Colonic mucosa (tissue), 4 donors: ENCODE data around the gene OR11A1. TPM values are rescaled to one million over a fixed set of nuclear protein-coding genes. Genes with fewer than 3 reads are reported as not detected.

Experiments
- DNase-seq: peaks from one replicate; pipeline ENCODE4 v3.0.0-alpha.2; 2020
- H3K27ac ChIP-seq: fragments of 200-600 bp; one replicate; pipeline ENCODE4 v1.8.0; 2021
- H3K27me3 ChIP-seq: fragments of 200-600 bp; one replicate; pipeline ENCODE4 v1.8.0; 2021
- H3K36me3 ChIP-seq: fragments of 200-600 bp; one replicate; pipeline ENCODE4 v1.8.0; 2021
- H3K4me1 ChIP-seq: fragments of 200-600 bp; one replicate; pipeline ENCODE4 v1.8.0; 2021; ENCODE audit warnings: mild to moderate bottlenecking
- H3K4me3 ChIP-seq: fragments of 200-600 bp; one replicate; pipeline ENCODE4 v1.8.0; 2021
- H3K9ac ChIP-seq, 2 donors: one replicate each; pipeline ENCODE4 v1.7.0; 2013; ENCODE audit warnings: control low read depth in 2 of 2, low read depth in 2 of 2, low read length in 2 of 2
- H3K9me3 ChIP-seq: fragments of 200-600 bp; one replicate; pipeline ENCODE4 v1.8.0; 2021
- intact Hi-C: fragments of 100-400 bp; cut with DNase I; formaldehyde crosslinking; loops from one replicate; pipeline ENCODE4 v1.14.1; 2022
- total RNA-seq, 2 donors: library from RNA; stranded (reverse); fragmentation: NEBNext Ultra II Directional in 1 of 2; extraction: Animal tissue kit (Norgen Biotek cat#: 25700) in 1 of 2; gene quantifications; one replicate each; pipeline ENCODE4 v1.2.1, GENCODE V29; 2021
- TF ChIP-seq, protein P1 (sequence below): fragments of 200-600 bp; IDR thresholded peaks from one replicate; pipeline ENCODE4 v1.8.0; 2022; ENCODE audit warnings: antibody characterized with exemption, mild to moderate bottlenecking
- donor health status: healthy.
- donor health status: DM: no; HTN: no; CAD: no.
- donor health status: DM: no; HTN: no; CAD: no.

Gene OR11A1
- total RNA-seq, 2 donors from 2014 or later, result not detected

DNA sequence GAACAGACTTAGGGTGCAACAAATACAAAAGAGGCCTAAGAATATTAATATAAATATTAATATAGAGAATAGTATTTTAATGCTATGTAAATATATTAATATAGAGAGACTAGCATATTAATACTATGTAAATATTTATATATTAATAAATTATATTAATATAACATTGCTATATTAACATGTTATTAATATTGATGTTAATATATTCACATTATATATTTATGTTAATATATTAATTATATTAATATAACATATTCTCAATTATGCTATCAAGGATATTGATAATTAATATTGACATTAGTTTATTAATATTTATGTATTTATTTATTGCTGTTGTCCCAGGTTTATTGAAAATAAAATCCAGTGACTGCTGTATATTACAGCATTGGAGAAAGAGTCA, 32.0 kb upstream of the OR11A1 start:
- TF ChIP-seq, protein P1, sequence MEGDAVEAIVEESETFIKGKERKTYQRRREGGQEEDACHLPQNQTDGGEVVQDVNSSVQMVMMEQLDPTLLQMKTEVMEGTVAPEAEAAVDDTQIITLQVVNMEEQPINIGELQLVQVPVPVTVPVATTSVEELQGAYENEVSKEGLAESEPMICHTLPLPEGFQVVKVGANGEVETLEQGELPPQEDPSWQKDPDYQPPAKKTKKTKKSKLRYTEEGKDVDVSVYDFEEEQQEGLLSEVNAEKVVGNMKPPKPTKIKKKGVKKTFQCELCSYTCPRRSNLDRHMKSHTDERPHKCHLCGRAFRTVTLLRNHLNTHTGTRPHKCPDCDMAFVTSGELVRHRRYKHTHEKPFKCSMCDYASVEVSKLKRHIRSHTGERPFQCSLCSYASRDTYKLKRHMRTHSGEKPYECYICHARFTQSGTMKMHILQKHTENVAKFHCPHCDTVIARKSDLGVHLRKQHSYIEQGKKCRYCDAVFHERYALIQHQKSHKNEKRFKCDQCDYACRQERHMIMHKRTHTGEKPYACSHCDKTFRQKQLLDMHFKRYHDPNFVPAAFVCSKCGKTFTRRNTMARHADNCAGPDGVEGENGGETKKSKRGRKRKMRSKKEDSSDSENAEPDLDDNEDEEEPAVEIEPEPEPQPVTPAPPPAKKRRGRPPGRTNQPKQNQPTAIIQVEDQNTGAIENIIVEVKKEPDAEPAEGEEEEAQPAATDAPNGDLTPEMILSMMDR, result no peak
- no peaks in the 10 kb centered on the region for H3K27me3 ChIP-seq
- H3K9ac ChIP-seq, result no peak overlapping the region
- intact Hi-C loops, result no loop called here
- no peak overlapping the region for H3K27ac ChIP-seq
- no peak for DNase-seq
- no peak overlapping the region for H3K4me3 ChIP-seq
- H3K4me1 ChIP-seq, result no peaks in the 10 kb centered on the region
- H3K9me3 ChIP-seq, result no peaks in the 10 kb centered on the region
- H3K36me3 ChIP-seq, result no peaks in the 10 kb centered on the region

DNA sequence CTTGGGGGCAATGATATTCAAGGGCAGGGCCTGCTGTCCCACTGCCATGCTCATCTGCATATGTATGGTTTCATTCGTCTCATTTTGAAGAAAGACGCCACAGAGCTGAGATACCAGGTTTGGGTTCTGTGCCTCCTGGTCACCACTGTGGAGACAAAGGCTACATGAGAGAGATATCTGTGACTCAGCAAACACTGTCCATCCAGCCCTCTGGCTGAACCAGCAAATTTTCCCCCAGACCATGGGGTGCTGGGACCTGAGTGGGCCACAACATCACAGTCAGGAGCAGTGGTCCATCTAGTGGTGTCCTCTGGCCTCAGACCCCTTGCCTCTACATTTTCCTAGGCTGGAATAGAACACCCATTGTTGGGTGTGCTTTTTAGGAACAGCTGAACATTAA, 30.8 kb upstream of the OR11A1 start, which contains the start of gene MAS1L:
Gene MAS1L (minus strand): TSS at position 297 of the 400 bp plus-strand sequence. CDS start 54 bp downstream, at position 243.
- intact Hi-C loops, result no loop called here
- H3K27ac ChIP-seq, result no peak within 1 kb of the TSS
- no peaks in the 10 kb centered on the region for H3K9me3 ChIP-seq
- DNase-seq, result no peak
- H3K36me3 ChIP-seq, result no peaks in the 10 kb centered on the region
- no peaks in the 10 kb centered on the region for H3K4me1 ChIP-seq
- H3K9ac ChIP-seq, result no peak within 1 kb of the TSS
- H3K27me3 ChIP-seq, result no peaks in the 10 kb centered on the region
- TF ChIP-seq, protein P1, result no peak
- H3K4me3 ChIP-seq, result no peak within 1 kb of the TSS

DNA sequence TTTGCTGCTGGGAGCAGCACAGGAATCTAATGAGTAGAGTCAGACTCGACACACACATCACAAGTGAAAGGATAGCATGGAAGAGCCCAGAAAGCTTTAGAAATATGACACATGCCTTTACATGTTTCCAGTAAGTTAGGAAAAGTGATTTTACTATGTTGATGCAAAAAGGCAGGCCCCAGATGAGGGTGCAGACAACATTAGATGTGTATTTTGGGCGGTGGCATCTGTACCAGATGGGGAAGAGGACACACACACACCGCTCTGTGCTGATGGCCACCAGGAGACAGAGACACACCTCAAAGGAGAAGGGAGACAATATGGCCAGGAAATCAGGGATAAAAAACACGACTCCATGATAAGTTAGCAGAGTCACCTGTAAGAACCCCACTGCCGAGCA, 30.3 kb upstream of the OR11A1 start:
- TF ChIP-seq, protein P1, result no peak
- Histone ChIP-seq H3K9ac (no peak overlapping the region), H3K36me3 (no peaks in the 10 kb centered on the region), H3K27me3 (no peaks in the 10 kb centered on the region), H3K4me3 (no peak overlapping the region), H3K9me3 (no peaks in the 10 kb centered on the region), H3K4me1 (no peaks in the 10 kb centered on the region), H3K27ac (no peak overlapping the region)
- intact Hi-C loops, result no loop called here
- DNase-seq, result no peak

DNA sequence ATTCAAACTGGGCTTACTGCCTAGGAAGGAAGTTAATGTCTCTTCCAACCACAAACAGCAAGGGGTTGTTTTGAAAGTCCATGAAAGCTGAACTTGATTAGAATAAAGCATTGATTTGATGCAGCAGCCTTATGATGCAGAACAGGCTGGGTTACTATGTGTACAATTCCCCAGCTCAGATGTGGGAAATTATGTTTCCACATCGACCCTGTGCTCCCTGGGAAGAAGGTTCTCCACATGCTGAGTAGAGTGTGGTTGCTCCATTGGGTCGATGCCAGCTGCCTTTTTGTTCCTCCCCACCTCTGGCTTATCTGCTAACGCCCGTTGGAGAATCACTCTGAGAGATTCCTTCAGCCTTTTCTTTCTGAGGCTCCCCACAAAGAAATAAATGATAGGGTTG, 29.7 kb upstream of the OR11A1 start:
- TF ChIP-seq, protein P1, result no peak
- Histone ChIP-seq H3K27me3 (no peaks in the 10 kb centered on the region), H3K9me3 (no peaks in the 10 kb centered on the region), H3K27ac (no peak overlapping the region), H3K9ac (no peak overlapping the region), H3K4me3 (no peak overlapping the region), H3K36me3 (no peaks in the 10 kb centered on the region), H3K4me1 (no peaks in the 10 kb centered on the region)
- intact Hi-C loops, result no loop called here
- no peak for DNase-seq

DNA sequence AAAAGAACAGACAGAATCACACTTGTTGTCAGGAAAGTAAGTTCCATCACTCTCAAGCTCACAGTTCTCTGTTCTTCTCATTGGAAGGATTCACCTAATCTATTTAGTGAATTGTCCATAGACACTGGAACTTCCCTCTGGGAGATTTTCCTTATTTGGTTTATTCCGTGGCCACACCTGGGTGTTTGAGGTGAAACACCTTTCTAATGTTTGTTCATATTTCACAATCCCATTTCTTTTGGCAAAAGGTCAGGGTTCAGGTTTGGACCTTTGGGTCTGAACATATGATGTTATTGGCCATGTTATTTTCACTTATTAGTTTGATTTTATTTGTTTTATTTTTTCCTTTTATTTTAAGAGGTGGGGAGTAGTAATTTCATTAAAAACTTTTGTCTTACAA, 26.9 kb upstream of the OR11A1 start:
- no peaks in the 10 kb centered on the region for H3K9me3 ChIP-seq
- TF ChIP-seq, protein P1, result no peak
- H3K36me3 ChIP-seq, result no peaks in the 10 kb centered on the region
- intact Hi-C loops, result no loop called here
- no peak overlapping the region for H3K9ac ChIP-seq
- DNase-seq, result no peak
- no peak overlapping the region for H3K27ac ChIP-seq
- H3K4me1 ChIP-seq, result no peaks in the 10 kb centered on the region
- H3K27me3 ChIP-seq, result no peaks in the 10 kb centered on the region
- H3K4me3 ChIP-seq, result no peak overlapping the region

DNA sequence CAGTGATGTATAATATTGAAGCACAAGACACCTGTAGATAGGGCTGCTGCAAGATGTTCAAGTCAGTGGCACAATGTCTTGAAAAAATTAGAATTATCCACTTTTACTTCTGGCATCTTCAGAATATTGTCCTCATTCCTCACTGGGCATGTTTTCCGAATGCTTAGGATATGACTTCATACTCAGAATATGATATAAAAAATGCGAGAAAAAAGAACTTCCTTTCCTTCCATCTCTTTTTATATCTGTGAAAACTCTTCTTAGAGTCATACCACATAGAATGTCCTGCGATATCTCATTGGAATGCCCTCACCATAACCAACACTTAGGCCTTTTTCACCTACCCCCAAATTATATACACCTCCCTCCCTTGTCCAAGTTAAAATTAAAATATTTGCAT, 26.3 kb upstream of the OR11A1 start:
- H3K27me3 ChIP-seq, result no peaks in the 10 kb centered on the region
- TF ChIP-seq, protein P1, result no peak
- no peak overlapping the region for H3K4me3 ChIP-seq
- no peaks in the 10 kb centered on the region for H3K4me1 ChIP-seq
- no peak overlapping the region for H3K27ac ChIP-seq
- intact Hi-C loops, result no loop called here
- no peaks in the 10 kb centered on the region for H3K36me3 ChIP-seq
- no peaks in the 10 kb centered on the region for H3K9me3 ChIP-seq
- H3K9ac ChIP-seq, result no peak overlapping the region
- no peak for DNase-seq
